Adrenal gland (tissue), 5 donors: ENCODE data around the gene ABCC11.

Source experiments
- POLR2A ChIP-seq, 2 donors: fragments of 450-650 bp; IDR thresholded peaks; one replicate each; pipeline ENCODE4 v1.6.1; 2017; ENCODE audit warnings: antibody characterized with exemption in 2 of 2, mild to moderate bottlenecking in 2 of 2, moderate library complexity in 1 of 2
- TF ChIP-seq, protein P1 (sequence below), 6 experiments: fragments of 450-650 bp in 4 of 6; fragments of 200-600 bp in 2 of 6; sonication (generic) in 1 of 6; IDR thresholded peaks; 1 replicate in 5 of 6; 2 replicates in 1 of 6; pipeline versions ENCODE4 v1.5.1 to v1.8.0; 2016 to 2021; ENCODE audit warnings: antibody characterized with exemption in 6 of 6, mild to moderate bottlenecking in 2 of 6, moderate library complexity in 1 of 6
- donor health status: DM: no; HTN: no; CAD: no.

GRCh38 chr16:48173889-48174288, 73.5 kb downstream of the ABCC11 start:
- TF ChIP-seq, protein P1, sequence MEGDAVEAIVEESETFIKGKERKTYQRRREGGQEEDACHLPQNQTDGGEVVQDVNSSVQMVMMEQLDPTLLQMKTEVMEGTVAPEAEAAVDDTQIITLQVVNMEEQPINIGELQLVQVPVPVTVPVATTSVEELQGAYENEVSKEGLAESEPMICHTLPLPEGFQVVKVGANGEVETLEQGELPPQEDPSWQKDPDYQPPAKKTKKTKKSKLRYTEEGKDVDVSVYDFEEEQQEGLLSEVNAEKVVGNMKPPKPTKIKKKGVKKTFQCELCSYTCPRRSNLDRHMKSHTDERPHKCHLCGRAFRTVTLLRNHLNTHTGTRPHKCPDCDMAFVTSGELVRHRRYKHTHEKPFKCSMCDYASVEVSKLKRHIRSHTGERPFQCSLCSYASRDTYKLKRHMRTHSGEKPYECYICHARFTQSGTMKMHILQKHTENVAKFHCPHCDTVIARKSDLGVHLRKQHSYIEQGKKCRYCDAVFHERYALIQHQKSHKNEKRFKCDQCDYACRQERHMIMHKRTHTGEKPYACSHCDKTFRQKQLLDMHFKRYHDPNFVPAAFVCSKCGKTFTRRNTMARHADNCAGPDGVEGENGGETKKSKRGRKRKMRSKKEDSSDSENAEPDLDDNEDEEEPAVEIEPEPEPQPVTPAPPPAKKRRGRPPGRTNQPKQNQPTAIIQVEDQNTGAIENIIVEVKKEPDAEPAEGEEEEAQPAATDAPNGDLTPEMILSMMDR (IDR thresholded peaks at IDR 0.05): no peak
- no peak for TF ChIP-seq POLR2A (IDR thresholded peaks at IDR 0.05)
